Peyer's patch (tissue), 4 donors: Measurements from ENCODE around the gene KCNQ1.

ENCODE experiments used
- CTCF ChIP-seq, 6 experiments: fragments of 450-650 bp in 4 of 6; fragments of 200-600 bp in 2 of 6; sonication (generic) in 1 of 6; IDR thresholded peaks; one replicate each; pipeline ENCODE4 v1.5.1; 2017 to 2019; ENCODE audit warnings: antibody characterized with exemption in 6 of 6, mild to moderate bottlenecking in 3 of 6, moderate library complexity in 1 of 6
- POLR2A ChIP-seq, 2 donors: fragments of 450-650 bp; IDR thresholded peaks; one replicate each; pipeline ENCODE4 v1.5.1; 2017; ENCODE audit warnings: antibody characterized with exemption in 2 of 2, mild to moderate bottlenecking in 2 of 2, moderate library complexity in 2 of 2

- TF ChIP-seq CTCF (IDR thresholded peaks at IDR 0.05) = no peak
- TF ChIP-seq POLR2A (IDR thresholded peaks at IDR 0.05) = no peak
Observed at GRCh38 chr11:2745511-2745910, 300.7 kb downstream of the KCNQ1 start.
